Measurements from ENCODE around the gene SYT17.

The SYT17 gene

DNA sequence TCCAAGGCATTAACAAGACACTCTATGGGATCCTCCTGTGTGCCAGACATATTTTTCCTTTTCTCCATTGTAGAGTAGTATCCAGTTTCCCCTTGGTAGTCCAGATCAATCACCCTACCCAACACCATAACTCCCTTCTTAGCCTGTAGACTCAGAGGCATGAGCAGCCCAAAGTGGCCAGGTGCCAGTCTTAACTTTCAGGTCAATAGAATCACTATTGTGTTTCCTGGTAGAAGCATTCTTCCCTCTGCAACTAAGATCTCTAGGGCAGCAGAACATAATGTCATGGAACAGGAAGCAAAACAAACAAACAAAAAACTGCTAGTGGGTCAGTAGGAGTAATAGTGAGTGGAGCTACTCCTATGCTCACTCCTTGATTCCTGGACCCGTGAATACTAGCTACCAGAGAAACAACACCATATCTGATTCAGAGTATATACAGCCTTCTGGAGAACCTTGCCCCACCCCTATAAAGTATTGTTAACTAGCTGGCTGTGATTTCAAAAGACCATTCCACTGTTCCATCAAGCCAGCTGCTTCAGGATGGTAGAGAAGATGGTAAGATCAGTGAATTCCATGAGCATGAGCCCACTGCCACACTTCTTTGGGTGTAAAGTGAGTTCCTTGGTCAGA, 106.2 kb downstream of the SYT17 start:
- TF ChIP-seq CTCF (IDR thresholded peaks at IDR 0.05; ENCODE audit: insufficient read depth, missing control alignments), result no peak
- DNase-seq (ENCODE audit: insufficient read length, low spot score), result no peak
- no peak for FAIRE-seq

- FAIRE-seq (no peak), DNase-seq (ENCODE audit: insufficient read length, low spot score) (no peak)
- TF ChIP-seq CTCF (IDR thresholded peaks at IDR 0.05; ENCODE audit: insufficient read depth, missing control alignments), result no peak
Measured at GRCh38 chr16:19278403-19278802, 110.4 kb downstream of the SYT17 start.

GRCh38 chr16:19281246-19281645, 113.2 kb downstream of the SYT17 start:
- TF ChIP-seq CTCF (IDR thresholded peaks at IDR 0.05; ENCODE audit: insufficient read depth, missing control alignments), result no peak
- FAIRE-seq, result no peak
- DNase-seq (ENCODE audit: insufficient read length, low spot score), result no peak

GRCh38 chr16:19282101-19282500, 114.1 kb downstream of the SYT17 start:
- TF ChIP-seq CTCF (IDR thresholded peaks at IDR 0.05; ENCODE audit: insufficient read depth, missing control alignments), result no peak
- DNase-seq (ENCODE audit: insufficient read length, low spot score) (no peak), FAIRE-seq (no peak)

GRCh38 chr16:19283637-19284036, 115.6 kb downstream of the SYT17 start:
- DNase-seq (ENCODE audit: insufficient read length, low spot score) (no peak), FAIRE-seq (no peak)
- TF ChIP-seq CTCF (IDR thresholded peaks at IDR 0.05; ENCODE audit: insufficient read depth, missing control alignments), result no peak

- FAIRE-seq (no peak), DNase-seq (ENCODE audit: insufficient read length, low spot score) (no peak)
- no peak for TF ChIP-seq CTCF (IDR thresholded peaks at IDR 0.05; ENCODE audit: insufficient read depth, missing control alignments)
Measured at GRCh38 chr16:19284207-19284606, 116.2 kb downstream of the SYT17 start.

GRCh38 chr16:19285431-19285830, 117.4 kb downstream of the SYT17 start, which contains the start of gene CLEC19A:
Gene CLEC19A, plus strand, starts transcription at chr16:19285731. Its CDS starts 121 bp downstream, at chr16:19285852.
- DNase-seq (ENCODE audit: insufficient read length, low spot score) (no peak), FAIRE-seq (no peak)
- TF ChIP-seq CTCF (IDR thresholded peaks at IDR 0.05; ENCODE audit: insufficient read depth, missing control alignments), result no peak
